GM12874 (cell line): ENCODE measurements around the gene TMEM203.

ENCODE experiments used
- CTCF ChIP-seq: IDR thresholded peaks from 2 replicates; pipeline ENCODE4 v1.5.1; 2011; ENCODE audit warnings: low read depth, mild to moderate bottlenecking, control low read depth, low read length, moderate library complexity; ENCODE audit not compliant: insufficient read depth

TMEM203 gene

DNA sequence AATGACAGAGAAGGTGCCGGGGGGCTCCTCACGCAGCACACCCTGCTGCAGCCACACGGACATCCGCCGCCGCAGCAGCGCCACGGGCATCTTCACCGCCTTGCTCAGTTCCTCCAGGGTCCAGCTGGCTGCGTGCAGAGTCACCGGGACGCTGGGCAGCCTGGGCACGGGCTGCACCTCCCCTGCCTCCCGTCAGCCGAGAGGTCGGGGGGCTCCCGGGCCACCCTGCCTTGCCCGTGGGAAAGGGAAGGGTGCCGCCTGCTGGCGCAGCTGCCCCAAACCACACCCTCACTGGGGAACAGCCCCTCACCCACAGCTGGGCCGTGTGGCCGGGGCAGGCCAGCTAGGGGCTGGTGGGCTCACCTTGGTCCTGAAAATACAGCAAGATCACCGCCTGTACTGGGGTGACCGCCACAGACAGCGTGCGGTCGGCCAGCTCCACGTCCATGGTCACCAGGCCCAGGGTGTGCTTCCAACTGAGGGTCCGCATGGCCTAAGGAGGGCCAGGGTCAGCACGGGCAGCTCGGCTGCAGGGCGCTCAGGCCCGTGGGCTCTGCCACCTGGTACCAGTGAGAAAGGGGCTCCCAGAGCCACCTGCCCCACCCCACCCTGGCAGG, 30.0 kb downstream of the TMEM203 start:
- TF ChIP-seq CTCF, result no peak

- TF ChIP-seq CTCF, result peak; percentile 6; the same call in 1 of the 2 replicates
Measured at GRCh38 chr9:137174722-137175293, 30.6 kb downstream of the TMEM203 start.

GRCh38 chr9:137173796-137174664, 31.4 kb downstream of the TMEM203 start:
- no peak for TF ChIP-seq CTCF

- no peak for TF ChIP-seq CTCF
Measured at GRCh38 chr9:137172901-137173795, 32.3 kb downstream of the TMEM203 start.

- no peak for TF ChIP-seq CTCF
Measured at GRCh38 chr9:137171149-137171900, 34.1 kb downstream of the TMEM203 start.

GRCh38 chr9:137170486-137171148, 34.8 kb downstream of the TMEM203 start:
- TF ChIP-seq CTCF, result no peak
